ENCODE data around the gene LAMA3. TPM values are rescaled to one million over a fixed set of nuclear protein-coding genes. Genes with fewer than 3 reads are reported as not detected.

Gene LAMA3
- total and polyA plus RNA-seq, 10 of the 15 experiments (the other 5 are each of a cell fraction or from before 2014, with no cell fraction given) = 0.37 to 6.5 (median 5.4) TPM

DNA sequence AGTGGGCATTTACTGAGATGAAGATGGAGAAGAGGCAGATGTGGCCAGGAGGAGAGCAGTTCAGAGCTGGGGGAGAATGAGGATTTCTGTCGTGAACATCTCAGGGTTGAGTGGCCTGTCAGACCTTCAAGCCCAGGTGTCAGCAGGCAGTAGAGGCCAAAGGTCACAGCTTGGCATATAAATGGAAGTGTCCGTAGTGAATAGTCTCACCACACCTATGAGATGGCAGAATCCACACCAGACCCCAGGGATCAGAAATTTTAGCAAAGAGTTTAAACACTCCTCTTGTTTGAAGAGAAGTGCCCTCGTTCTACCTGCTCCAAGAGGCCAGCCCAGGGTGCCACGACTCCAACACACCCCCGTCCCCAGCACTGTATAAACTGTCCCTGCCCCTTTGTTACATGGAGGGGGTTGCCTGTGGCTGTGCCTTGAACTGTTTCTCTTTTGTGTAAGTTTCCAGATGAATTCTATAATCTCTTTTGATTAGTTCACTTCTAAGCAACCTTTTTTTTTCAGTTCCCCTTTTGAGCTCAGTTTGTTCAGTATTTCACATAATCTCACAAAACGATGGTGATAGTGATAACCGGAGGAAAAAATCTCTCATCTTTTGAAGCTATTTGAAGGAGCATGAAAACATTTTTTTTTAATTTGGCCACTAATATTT, 256.3 kb downstream of the LAMA3 start (continued):
- TF ChIP-seq, protein P1, sequence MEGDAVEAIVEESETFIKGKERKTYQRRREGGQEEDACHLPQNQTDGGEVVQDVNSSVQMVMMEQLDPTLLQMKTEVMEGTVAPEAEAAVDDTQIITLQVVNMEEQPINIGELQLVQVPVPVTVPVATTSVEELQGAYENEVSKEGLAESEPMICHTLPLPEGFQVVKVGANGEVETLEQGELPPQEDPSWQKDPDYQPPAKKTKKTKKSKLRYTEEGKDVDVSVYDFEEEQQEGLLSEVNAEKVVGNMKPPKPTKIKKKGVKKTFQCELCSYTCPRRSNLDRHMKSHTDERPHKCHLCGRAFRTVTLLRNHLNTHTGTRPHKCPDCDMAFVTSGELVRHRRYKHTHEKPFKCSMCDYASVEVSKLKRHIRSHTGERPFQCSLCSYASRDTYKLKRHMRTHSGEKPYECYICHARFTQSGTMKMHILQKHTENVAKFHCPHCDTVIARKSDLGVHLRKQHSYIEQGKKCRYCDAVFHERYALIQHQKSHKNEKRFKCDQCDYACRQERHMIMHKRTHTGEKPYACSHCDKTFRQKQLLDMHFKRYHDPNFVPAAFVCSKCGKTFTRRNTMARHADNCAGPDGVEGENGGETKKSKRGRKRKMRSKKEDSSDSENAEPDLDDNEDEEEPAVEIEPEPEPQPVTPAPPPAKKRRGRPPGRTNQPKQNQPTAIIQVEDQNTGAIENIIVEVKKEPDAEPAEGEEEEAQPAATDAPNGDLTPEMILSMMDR (IDR thresholded peaks at IDR 0.05 in 2 of 3, conservative IDR thresholded peaks at IDR 0.05 in 1 of 3; ENCODE audit: control insufficient read depth in 2 of 3, extremely low read depth in 1 of 3, insufficient read depth in 1 of 3, low read depth in 3 of 3, low read length in 3 of 3) = no peak
- TF ChIP-seq, protein P2, sequence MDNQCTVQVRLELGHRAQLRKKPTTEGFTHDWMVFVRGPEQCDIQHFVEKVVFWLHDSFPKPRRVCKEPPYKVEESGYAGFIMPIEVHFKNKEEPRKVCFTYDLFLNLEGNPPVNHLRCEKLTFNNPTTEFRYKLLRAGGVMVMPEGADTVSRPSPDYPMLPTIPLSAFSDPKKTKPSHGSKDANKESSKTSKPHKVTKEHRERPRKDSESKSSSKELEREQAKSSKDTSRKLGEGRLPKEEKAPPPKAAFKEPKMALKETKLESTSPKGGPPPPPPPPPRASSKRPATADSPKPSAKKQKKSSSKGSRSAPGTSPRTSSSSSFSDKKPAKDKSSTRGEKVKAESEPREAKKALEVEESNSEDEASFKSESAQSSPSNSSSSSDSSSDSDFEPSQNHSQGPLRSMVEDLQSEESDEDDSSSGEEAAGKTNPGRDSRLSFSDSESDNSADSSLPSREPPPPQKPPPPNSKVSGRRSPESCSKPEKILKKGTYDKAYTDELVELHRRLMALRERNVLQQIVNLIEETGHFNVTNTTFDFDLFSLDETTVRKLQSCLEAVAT (IDR thresholded peaks at IDR 0.05) = 0 out of 2 replicates have a peak, but pooled peaks have one; percentile 22
- TF ChIP-seq, protein P3, sequence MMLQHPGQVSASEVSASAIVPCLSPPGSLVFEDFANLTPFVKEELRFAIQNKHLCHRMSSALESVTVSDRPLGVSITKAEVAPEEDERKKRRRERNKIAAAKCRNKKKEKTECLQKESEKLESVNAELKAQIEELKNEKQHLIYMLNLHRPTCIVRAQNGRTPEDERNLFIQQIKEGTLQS (IDR thresholded peaks at IDR 0.05; ENCODE audit: borderline replicate concordance, extremely low read depth, low read depth, low read length) = no peak
- no peak for TF ChIP-seq BMI1 (IDR thresholded peaks at IDR 0.05; ENCODE audit: borderline replicate concordance)
- TF ChIP-seq, protein P4, sequence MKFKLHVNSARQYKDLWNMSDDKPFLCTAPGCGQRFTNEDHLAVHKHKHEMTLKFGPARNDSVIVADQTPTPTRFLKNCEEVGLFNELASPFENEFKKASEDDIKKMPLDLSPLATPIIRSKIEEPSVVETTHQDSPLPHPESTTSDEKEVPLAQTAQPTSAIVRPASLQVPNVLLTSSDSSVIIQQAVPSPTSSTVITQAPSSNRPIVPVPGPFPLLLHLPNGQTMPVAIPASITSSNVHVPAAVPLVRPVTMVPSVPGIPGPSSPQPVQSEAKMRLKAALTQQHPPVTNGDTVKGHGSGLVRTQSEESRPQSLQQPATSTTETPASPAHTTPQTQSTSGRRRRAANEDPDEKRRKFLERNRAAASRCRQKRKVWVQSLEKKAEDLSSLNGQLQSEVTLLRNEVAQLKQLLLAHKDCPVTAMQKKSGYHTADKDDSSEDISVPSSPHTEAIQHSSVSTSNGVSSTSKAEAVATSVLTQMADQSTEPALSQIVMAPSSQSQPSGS (IDR thresholded peaks at IDR 0.05; ENCODE audit: low read length) = peak; percentile 54; the same call in 1 of the 2 replicates
- TF ChIP-seq, protein P5, sequence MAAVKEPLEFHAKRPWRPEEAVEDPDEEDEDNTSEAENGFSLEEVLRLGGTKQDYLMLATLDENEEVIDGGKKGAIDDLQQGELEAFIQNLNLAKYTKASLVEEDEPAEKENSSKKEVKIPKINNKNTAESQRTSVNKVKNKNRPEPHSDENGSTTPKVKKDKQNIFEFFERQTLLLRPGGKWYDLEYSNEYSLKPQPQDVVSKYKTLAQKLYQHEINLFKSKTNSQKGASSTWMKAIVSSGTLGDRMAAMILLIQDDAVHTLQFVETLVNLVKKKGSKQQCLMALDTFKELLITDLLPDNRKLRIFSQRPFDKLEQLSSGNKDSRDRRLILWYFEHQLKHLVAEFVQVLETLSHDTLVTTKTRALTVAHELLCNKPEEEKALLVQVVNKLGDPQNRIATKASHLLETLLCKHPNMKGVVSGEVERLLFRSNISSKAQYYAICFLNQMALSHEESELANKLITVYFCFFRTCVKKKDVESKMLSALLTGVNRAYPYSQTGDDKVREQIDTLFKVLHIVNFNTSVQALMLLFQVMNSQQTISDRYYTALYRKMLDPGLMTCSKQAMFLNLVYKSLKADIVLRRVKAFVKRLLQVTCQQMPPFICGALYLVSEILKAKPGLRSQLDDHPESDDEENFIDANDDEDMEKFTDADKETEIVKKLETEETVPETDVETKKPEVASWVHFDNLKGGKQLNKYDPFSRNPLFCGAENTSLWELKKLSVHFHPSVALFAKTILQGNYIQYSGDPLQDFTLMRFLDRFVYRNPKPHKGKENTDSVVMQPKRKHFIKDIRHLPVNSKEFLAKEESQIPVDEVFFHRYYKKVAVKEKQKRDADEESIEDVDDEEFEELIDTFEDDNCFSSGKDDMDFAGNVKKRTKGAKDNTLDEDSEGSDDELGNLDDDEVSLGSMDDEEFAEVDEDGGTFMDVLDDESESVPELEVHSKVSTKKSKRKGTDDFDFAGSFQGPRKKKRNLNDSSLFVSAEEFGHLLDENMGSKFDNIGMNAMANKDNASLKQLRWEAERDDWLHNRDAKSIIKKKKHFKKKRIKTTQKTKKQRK (IDR thresholded peaks at IDR 0.05; ENCODE audit: low read depth, low read length) = no peak
- TF ChIP-seq EED (IDR thresholded peaks at IDR 0.05; ENCODE audit: low read depth) = 0 out of 2 replicates have a peak, but pooled peaks have one; percentile 34
- TF ChIP-seq SRF (IDR thresholded peaks at IDR 0.05; ENCODE audit: low read depth in 2 of 2, low read length in 2 of 2) = no peak
- no peak for TF ChIP-seq YBX1 (IDR thresholded peaks at IDR 0.05)
- no peak for TF ChIP-seq SREBF2 (IDR thresholded peaks at IDR 0.05; ENCODE audit: low read length)
- TF ChIP-seq, protein P6, sequence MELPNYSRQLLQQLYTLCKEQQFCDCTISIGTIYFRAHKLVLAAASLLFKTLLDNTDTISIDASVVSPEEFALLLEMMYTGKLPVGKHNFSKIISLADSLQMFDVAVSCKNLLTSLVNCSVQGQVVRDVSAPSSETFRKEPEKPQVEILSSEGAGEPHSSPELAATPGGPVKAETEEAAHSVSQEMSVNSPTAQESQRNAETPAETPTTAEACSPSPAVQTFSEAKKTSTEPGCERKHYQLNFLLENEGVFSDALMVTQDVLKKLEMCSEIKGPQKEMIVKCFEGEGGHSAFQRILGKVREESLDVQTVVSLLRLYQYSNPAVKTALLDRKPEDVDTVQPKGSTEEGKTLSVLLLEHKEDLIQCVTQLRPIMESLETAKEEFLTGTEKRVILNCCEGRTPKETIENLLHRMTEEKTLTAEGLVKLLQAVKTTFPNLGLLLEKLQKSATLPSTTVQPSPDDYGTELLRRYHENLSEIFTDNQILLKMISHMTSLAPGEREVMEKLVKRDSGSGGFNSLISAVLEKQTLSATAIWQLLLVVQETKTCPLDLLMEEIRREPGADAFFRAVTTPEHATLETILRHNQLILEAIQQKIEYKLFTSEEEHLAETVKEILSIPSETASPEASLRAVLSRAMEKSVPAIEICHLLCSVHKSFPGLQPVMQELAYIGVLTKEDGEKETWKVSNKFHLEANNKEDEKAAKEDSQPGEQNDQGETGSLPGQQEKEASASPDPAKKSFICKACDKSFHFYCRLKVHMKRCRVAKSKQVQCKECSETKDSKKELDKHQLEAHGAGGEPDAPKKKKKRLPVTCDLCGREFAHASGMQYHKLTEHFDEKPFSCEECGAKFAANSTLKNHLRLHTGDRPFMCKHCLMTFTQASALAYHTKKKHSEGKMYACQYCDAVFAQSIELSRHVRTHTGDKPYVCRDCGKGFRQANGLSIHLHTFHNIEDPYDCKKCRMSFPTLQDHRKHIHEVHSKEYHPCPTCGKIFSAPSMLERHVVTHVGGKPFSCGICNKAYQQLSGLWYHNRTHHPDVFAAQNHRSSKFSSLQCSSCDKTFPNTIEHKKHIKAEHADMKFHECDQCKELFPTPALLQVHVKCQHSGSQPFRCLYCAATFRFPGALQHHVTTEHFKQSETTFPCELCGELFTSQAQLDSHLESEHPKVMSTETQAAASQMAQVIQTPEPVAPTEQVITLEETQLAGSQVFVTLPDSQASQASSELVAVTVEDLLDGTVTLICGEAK (IDR thresholded peaks at IDR 0.05; ENCODE audit: borderline replicate concordance) = no peak
- TF ChIP-seq CREB1 (IDR thresholded peaks at IDR 0.05; ENCODE audit: low read depth) = no peak
- no peak for TF ChIP-seq HDGF (IDR thresholded peaks at IDR 0.05)

All from GM12878 (cell line).